B cell (primary cell): ENCODE results near the gene NEK8. TPM values are rescaled to one million over a fixed set of nuclear protein-coding genes. Genes with fewer than 3 reads are reported as not detected.

Source experiments
- ATAC-seq: fragments of 200-7000 bp; cut with Tn5 transposase; one replicate; pipeline ENCODE4 v1.10.0; 2021; ENCODE audit warnings: low read depth, mild to moderate bottlenecking, moderate number of reproducible peaks, moderate library complexity
- CTCF ChIA-PET: fragments of 350-600 bp; sonication (Branson Sonifier 250); formaldehyde crosslinking; loops from one replicate; lab custom pipeline; 2021; ENCODE audit warnings: antibody characterized with exemption, inconsistent platforms; lab: Charles Lee
- POLR2A ChIA-PET: fragments of 350-600 bp; sonication (Branson Sonifier 250); formaldehyde crosslinking; loops from one replicate; lab custom pipeline; 2021; ENCODE audit warnings: antibody characterized with exemption; lab: Charles Lee
- DNase-seq: peaks from one replicate; pipeline ENCODE4 v3.0.0; 2013
- H2AFZ ChIP-seq: 2 replicates; pipeline ENCODE4 v1.6.1; 2012; ENCODE audit warnings: mild to moderate bottlenecking, low read depth, low read length; ENCODE audit not compliant: insufficient read depth, poor library complexity, severe bottlenecking
- H3K27ac ChIP-seq, 2 donors: 1 replicate in 1 of 2; 2 replicates in 1 of 2; pipeline ENCODE4 v1.5.1; 2012 to 2013; ENCODE audit warnings: low read length in 2 of 2, mild to moderate bottlenecking in 2 of 2, moderate library complexity in 1 of 2
- H3K27me3 ChIP-seq, 4 experiments: fragments of 200-600 bp in 1 of 4; sonication (generic) in 1 of 4; replicated peaks in 1 of 4; 1 replicate in 2 of 4; 2 replicates in 2 of 4; pipeline versions ENCODE4 v1.6.1 to v1.7.0; 2013 to 2016; ENCODE audit warnings: low read length in 3 of 4, mild to moderate bottlenecking in 2 of 4, mixed read lengths in 1 of 4, moderate library complexity in 1 of 4; ENCODE audit not compliant: insufficient read depth in 4 of 4, control insufficient read depth in 3 of 4; ENCODE audit errors: control extremely low read depth in 1 of 4
- H3K36me3 ChIP-seq, 2 experiments: replicated peaks in 1 of 2; 1 replicate in 1 of 2; 2 replicates in 1 of 2; pipeline versions ENCODE4 v1.6.1 to v1.7.1; 2013; ENCODE audit warnings: low read length in 1 of 2; ENCODE audit not compliant: insufficient read depth in 2 of 2, control insufficient read depth in 1 of 2; ENCODE audit errors: control extremely low read depth in 1 of 2, extremely low read depth in 1 of 2
- H3K4me1 ChIP-seq, 2 donors: fragments of 200-600 bp in 1 of 2; sonication (generic) in 1 of 2; 1 replicate in 1 of 2; 2 replicates in 1 of 2; pipeline versions ENCODE4 v1.5.1 to v1.6.1; 2013 to 2017; ENCODE audit warnings: low read length in 2 of 2; ENCODE audit not compliant: control insufficient read depth in 2 of 2, insufficient read depth in 2 of 2
- H3K4me2 ChIP-seq: replicated peaks from 2 replicates; pipeline ENCODE3; 2012; ENCODE audit warnings: mild to moderate bottlenecking, low read depth, low read length; ENCODE audit not compliant: poor library complexity, severe bottlenecking
- H3K4me3 ChIP-seq, 5 experiments: fragments of 200-600 bp in 1 of 5; sonication (generic) in 1 of 5; 1 replicate in 3 of 5; 2 replicates in 2 of 5; pipeline versions ENCODE4 v1.5.1 to v1.7.0; 2011 to 2016; ENCODE audit warnings: low read length in 4 of 5, mild to moderate bottlenecking in 4 of 5, low read depth in 2 of 5, control low read depth in 1 of 5, moderate library complexity in 1 of 5; ENCODE audit not compliant: insufficient read depth in 1 of 5; ENCODE audit errors: control extremely low read depth in 1 of 5, extremely low read depth in 1 of 5
- H3K79me2 ChIP-seq: fragments of 200-600 bp; sonication (generic); one replicate; pipeline ENCODE4 v1.6.0; 2016; ENCODE audit warnings: low read length; ENCODE audit not compliant: control insufficient read depth, insufficient read depth
- H3K9ac ChIP-seq: fragments of 200-600 bp; sonication (generic); 2 replicates; pipeline ENCODE4 v1.6.1; 2017; ENCODE audit warnings: mild to moderate bottlenecking, low read length, moderate library complexity
- H3K9me3 ChIP-seq, 3 donors: one replicate each; pipeline versions ENCODE4 v1.6.1 to v1.7.1; 2013; ENCODE audit warnings: low read length in 2 of 3; ENCODE audit not compliant: control insufficient read depth in 2 of 3, insufficient read depth in 1 of 3; ENCODE audit errors: control extremely low read depth in 1 of 3
- H4K20me1 ChIP-seq: 2 replicates; pipeline ENCODE4 v1.6.0; 2012; ENCODE audit warnings: mild to moderate bottlenecking, low read length; ENCODE audit not compliant: insufficient read depth, control insufficient read depth, poor library complexity, severe bottlenecking
- H3K27ac Mint-ChIP-seq: one replicate; pipeline ENCODE4 v1.8.0; 2021; ENCODE audit warnings: mixed read lengths
- H3K27me3 Mint-ChIP-seq: one replicate; pipeline ENCODE4 v1.8.0; 2021; ENCODE audit warnings: mixed read lengths
- H3K4me1 Mint-ChIP-seq: one replicate; pipeline ENCODE4 v1.8.0; 2021; ENCODE audit warnings: mixed read lengths
- H3K4me3 Mint-ChIP-seq: one replicate; pipeline ENCODE4 v1.8.0; 2021; ENCODE audit warnings: mixed read lengths
- H3K9me3 Mint-ChIP-seq: one replicate; pipeline ENCODE4 v1.8.0; 2022; ENCODE audit warnings: mixed read lengths; ENCODE audit not compliant: insufficient read depth
- EZH2 ChIP-seq: IDR thresholded peaks from 2 replicates; pipeline ENCODE4 v1.6.1; 2012; ENCODE audit warnings: borderline replicate concordance, low read depth, mild to moderate bottlenecking, moderate library complexity, low read length; ENCODE audit not compliant: insufficient read depth, poor library complexity, severe bottlenecking
- WGBS: methylation state at CpG from one replicate; pipeline ENCODE4 v1.1.5; 2013; ENCODE audit warnings: missing lambda C conversion rate; ENCODE audit not compliant: insufficient coverage; 5-methylcytosine and 5-hydroxymethylcytosine counted together
- intact Hi-C: fragments of 100-400 bp; cut with micrococcal nuclease; formaldehyde crosslinking; loops from one replicate; pipeline ENCODE4 v1.10.0; 2022
- polyA minus RNA-seq: library from RNA; depleted of rRNA, polyadenylated mRNA; stranded (reverse); fragments of >200 nt; gene quantifications from 2 replicates; pipeline ENCODE4 v1.2.3, GENCODE V29; 2012
- polyA plus RNA-seq: library from polyadenylated mRNA; depleted of rRNA; stranded (reverse); fragments of >200 nt; gene quantifications from 2 replicates; pipeline ENCODE4 v1.2.3, GENCODE V29; 2012
- total RNA-seq, 2 donors: library from RNA; stranded (reverse); fragments of 120-200 nt in 1 of 2; gene quantifications; 1 replicate in 1 of 2; 2 replicates in 1 of 2; pipeline versions ENCODE4 v1.2.3 to v1.2.4, GENCODE V29; 2013 to 2022
- TF ChIP-seq, protein P1 (sequence below): fragments of 200-600 bp; IDR thresholded peaks from one replicate; pipeline ENCODE4 v1.8.0; 2022; ENCODE audit warnings: antibody characterized with exemption, mild to moderate bottlenecking

The NEK8 gene
- 57.1 and 58.0 TPM in 2 replicates for total RNA-seq
- 23.3 TPM for total RNA-seq (2013)
- 58.2 and 305 TPM in 2 replicates for polyA plus RNA-seq
- 48.9 and 132 TPM in 2 replicates for polyA minus RNA-seq

DNA sequence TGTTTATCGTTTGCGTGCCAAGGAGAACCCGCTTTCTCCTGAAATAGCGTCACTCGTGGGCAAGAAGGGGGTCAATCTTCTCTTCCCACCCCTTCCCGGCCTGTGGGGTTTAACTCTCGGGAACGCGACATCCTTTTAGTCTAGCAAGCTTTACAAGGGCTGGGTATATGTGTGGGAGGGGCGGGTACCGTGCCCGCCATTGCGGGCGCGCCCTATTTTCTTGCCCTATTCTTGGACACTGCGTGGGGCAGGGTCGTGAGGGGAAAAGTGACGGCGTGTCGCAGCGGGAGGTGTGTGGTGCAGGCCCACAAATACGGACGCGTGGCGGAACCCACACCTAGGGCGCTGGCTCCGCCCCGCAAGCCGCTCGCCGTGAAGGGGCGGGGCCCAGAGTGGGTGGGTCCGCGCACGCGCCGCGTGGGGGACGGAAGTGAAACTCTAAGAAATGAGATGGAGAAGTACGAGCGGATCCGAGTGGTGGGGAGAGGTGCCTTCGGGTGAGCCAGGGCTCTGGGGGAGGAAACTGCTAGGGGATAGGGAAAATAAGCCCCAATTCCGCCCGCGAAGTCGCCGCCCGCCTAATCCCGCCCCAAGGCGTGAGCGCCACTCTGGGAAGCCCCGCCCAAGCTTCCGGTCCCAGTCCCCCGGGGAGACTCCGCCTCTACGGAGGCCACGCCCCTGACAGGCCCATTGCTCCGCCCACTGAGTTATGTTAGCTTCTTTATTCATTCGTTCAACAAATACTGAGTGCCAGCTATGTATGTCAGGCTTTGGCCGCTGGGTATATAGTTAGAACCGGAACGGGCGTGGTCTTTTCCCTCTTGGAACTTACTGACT lies at the start of gene NEK8:
Gene NEK8 (plus strand): TSS at position 425 of the 837 bp plus-strand sequence. CDS start 26 bp downstream, at position 451.
- H3K9me3 ChIP-seq, result no peaks in the 10 kb centered on the region
- peak within 1 kb of the TSS; percentile 51 for H2AFZ ChIP-seq
- H4K20me1 ChIP-seq, result peaks cover 21% of the 10 kb centered on the region
- H3K27me3 ChIP-seq, result no peaks in the 10 kb centered on the region
- peak within 1 kb of the TSS; percentile 90 to 97 for H3K27ac ChIP-seq
- peak; percentile 52 for ATAC-seq
- Mint-ChIP-seq H3K27ac (peak within 1 kb of the TSS; percentile 100), H3K4me3 (peak within 1 kb of the TSS; percentile 98), H3K4me1 (peaks cover 58% of the 10 kb centered on the region), H3K9me3 (no peaks in the 10 kb centered on the region), H3K27me3 (no peaks in the 10 kb centered on the region)
- ChIA-PET POLR2A (interaction anchor here (0.5 to 13.3 kb wide), 11 partner anchors 9 to 393 kb away, joined by 3 to 511 read pairs (median 9); partner anchors contain the start of genes BLTP2, FLOT2, IFT20 and PHF12), CTCF (interaction anchor here (0.9 to 15.9 kb wide), 13 partner anchors 12 to 224 kb away, joined by 3 to 1020 read pairs (median 27); partner anchors contain the start of genes DHRS13, FAM222B, FLOT2 and PHF12)
- intact Hi-C loops, result loop anchor here (1.0 to 2.0 kb wide), 6 partner anchors 9 to 223 kb away; partner anchors contain the start of genes FLOT2, PHF12 and RPL23A
- H3K4me1 ChIP-seq, result peaks cover 34 to 52% of the 10 kb centered on the region in 2 donors
- H3K9ac ChIP-seq, result peak within 1 kb of the TSS; percentile 81
- peaks cover 29% of the 10 kb centered on the region for H3K79me2 ChIP-seq
- TF ChIP-seq EZH2, result no peak
- TF ChIP-seq, protein P1, sequence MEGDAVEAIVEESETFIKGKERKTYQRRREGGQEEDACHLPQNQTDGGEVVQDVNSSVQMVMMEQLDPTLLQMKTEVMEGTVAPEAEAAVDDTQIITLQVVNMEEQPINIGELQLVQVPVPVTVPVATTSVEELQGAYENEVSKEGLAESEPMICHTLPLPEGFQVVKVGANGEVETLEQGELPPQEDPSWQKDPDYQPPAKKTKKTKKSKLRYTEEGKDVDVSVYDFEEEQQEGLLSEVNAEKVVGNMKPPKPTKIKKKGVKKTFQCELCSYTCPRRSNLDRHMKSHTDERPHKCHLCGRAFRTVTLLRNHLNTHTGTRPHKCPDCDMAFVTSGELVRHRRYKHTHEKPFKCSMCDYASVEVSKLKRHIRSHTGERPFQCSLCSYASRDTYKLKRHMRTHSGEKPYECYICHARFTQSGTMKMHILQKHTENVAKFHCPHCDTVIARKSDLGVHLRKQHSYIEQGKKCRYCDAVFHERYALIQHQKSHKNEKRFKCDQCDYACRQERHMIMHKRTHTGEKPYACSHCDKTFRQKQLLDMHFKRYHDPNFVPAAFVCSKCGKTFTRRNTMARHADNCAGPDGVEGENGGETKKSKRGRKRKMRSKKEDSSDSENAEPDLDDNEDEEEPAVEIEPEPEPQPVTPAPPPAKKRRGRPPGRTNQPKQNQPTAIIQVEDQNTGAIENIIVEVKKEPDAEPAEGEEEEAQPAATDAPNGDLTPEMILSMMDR, result no peak
- peak within 1 kb of the TSS; percentile 37 to 77 (median 66) for H3K4me3 ChIP-seq
- H3K36me3 ChIP-seq, result peaks cover 0 to 11% of the 10 kb centered on the region in 2 experiments
- peak; percentile 99 for DNase-seq
- WGBS, result 1% methylated on average over 53 of the region's 64 CpGs
- H3K4me2 ChIP-seq, result peak within 1 kb of the TSS; percentile 99
